ENCODE data around the gene MRPL55.

The MRPL55 gene

GRCh38 chr1:228064296-228064695, 44.8 kb downstream of the MRPL55 start:
- no peak overlapping the region for H3K4me3 ChIP-seq
- no peak overlapping the region for H3K27ac ChIP-seq

GRCh38 chr1:228063251-228064191, 45.6 kb downstream of the MRPL55 start:
- Histone ChIP-seq H3K27ac (no peak overlapping the region), H3K4me3 (no peak overlapping the region)

GRCh38 chr1:228062812-228063211, 46.3 kb downstream of the MRPL55 start:
- H3K27ac ChIP-seq = no peak overlapping the region

GRCh38 chr1:228062085-228062791, 46.9 kb downstream of the MRPL55 start:
- H3K27ac ChIP-seq = no peak overlapping the region
- no peak overlapping the region for H3K4me3 ChIP-seq

More at GRCh38 chr1:228062812-228063211, 46.3 kb downstream of the MRPL55 start:
- no peak overlapping the region for H3K4me3 ChIP-seq

GRCh38 chr1:228061411-228062084, 47.6 kb downstream of the MRPL55 start:
- no peak overlapping the region for H3K4me3 ChIP-seq
- no peak overlapping the region for H3K27ac ChIP-seq

GRCh38 chr1:228060458-228061190, 48.5 kb downstream of the MRPL55 start:
- H3K4me3 ChIP-seq = peak overlapping the region; percentile 2 to 34 (median 16)
- H3K27ac ChIP-seq = peak overlapping the region in 2 of 21 experiments; percentile 41 to 53

- Histone ChIP-seq H3K4me3 (peak overlapping the region; percentile 2 to 34 (median 16)), H3K27ac (peak overlapping the region in 2 of 21 experiments; percentile 41 to 53)
Observed at GRCh38 chr1:228059634-228060457, 49.3 kb downstream of the MRPL55 start.

GRCh38 chr1:228058949-228059633, 50.0 kb downstream of the MRPL55 start:
- Histone ChIP-seq H3K27ac (peak overlapping the region in 1 of 21 experiments; percentile 41), H3K4me3 (peak overlapping the region in 6 of 7 experiments; percentile 5 to 34 (median 20))

- H3K27ac ChIP-seq = no peak overlapping the region
- H3K4me3 ChIP-seq = no peak overlapping the region
Observed at GRCh38 chr1:228058172-228058948, 50.7 kb downstream of the MRPL55 start.

Measured in skin epidermis (tissue), 12 donors.